CD4-positive, CD25-positive, alpha-beta regulatory T cell (primary cell): ENCODE data around the gene SBSN. TPM values are rescaled to one million over a fixed set of nuclear protein-coding genes. Genes with fewer than 3 reads are reported as not detected.

Experiments
- ATAC-seq, 2 donors: fragments of 150-1000 bp; cut with Tn5 transposase; one replicate each; pipeline ENCODE4 v1.10.0; 2021; ENCODE audit warnings: low read depth in 2 of 2, moderate number of reproducible peaks in 2 of 2, moderate library complexity in 1 of 2
- DNase-seq, 3 donors: peaks; one replicate each; pipeline versions ENCODE4 v3.0.0 to v3.0.0-alpha.2; 2012 to 2022; ENCODE audit warnings: mixed read lengths in 1 of 3
- H3K27ac ChIP-seq: one replicate; pipeline ENCODE4 v1.7.0; 2013; ENCODE audit warnings: mild to moderate bottlenecking, low read length; ENCODE audit not compliant: insufficient read depth, poor library complexity, severe bottlenecking
- H3K27me3 ChIP-seq: one replicate; pipeline ENCODE4 v1.7.0; 2013; ENCODE audit warnings: low read length; ENCODE audit not compliant: control insufficient read depth, insufficient read depth
- H3K36me3 ChIP-seq: one replicate; pipeline ENCODE4 v1.7.0; 2013; ENCODE audit warnings: mild to moderate bottlenecking, low read length, moderate library complexity; ENCODE audit not compliant: control insufficient read depth, insufficient read depth
- H3K4me1 ChIP-seq: 2 replicates; pipeline ENCODE4 v1.7.0; 2013; ENCODE audit warnings: mild to moderate bottlenecking, low read length; ENCODE audit not compliant: insufficient read depth, control insufficient read depth, poor library complexity, severe bottlenecking
- H3K4me3 ChIP-seq: one replicate; pipeline ENCODE4 v1.7.0; 2013; ENCODE audit warnings: low read depth, mild to moderate bottlenecking, low read length, moderate library complexity
- H3K9me3 ChIP-seq, 2 experiments: 1 replicate in 1 of 2; 2 replicates in 1 of 2; pipeline ENCODE4 v1.7.0; 2013; ENCODE audit warnings: low read length in 2 of 2, mild to moderate bottlenecking in 1 of 2, moderate library complexity in 1 of 2; ENCODE audit not compliant: control insufficient read depth in 2 of 2
- H3K27ac Mint-ChIP-seq, 3 donors: one replicate each; pipeline ENCODE4 v1.8.0; 2020 to 2022; ENCODE audit warnings: mild to moderate bottlenecking in 3 of 3, mixed read lengths in 3 of 3, moderate library complexity in 2 of 3
- H3K27me3 Mint-ChIP-seq: one replicate; pipeline ENCODE4 v1.8.0; 2022; ENCODE audit warnings: mild to moderate bottlenecking, mixed read lengths
- H3K36me3 Mint-ChIP-seq: one replicate; pipeline ENCODE4 v1.8.0; 2020; ENCODE audit warnings: mixed read lengths
- H3K4me1 Mint-ChIP-seq, 4 donors: one replicate each; pipeline ENCODE4 v1.8.0; 2020 to 2022; ENCODE audit warnings: mixed read lengths in 4 of 4, mild to moderate bottlenecking in 1 of 4
- H3K4me3 Mint-ChIP-seq, 4 donors: one replicate each; pipeline ENCODE4 v1.8.0; 2020 to 2022; ENCODE audit warnings: mild to moderate bottlenecking in 4 of 4, mixed read lengths in 4 of 4, moderate library complexity in 3 of 4
- H3K9me3 Mint-ChIP-seq, 7 donors: one replicate each; pipeline ENCODE4 v1.8.0; 2020 to 2022; ENCODE audit warnings: mixed read lengths in 7 of 7, mild to moderate bottlenecking in 3 of 7, moderate library complexity in 2 of 7
- polyA plus RNA-seq, 4 donors: library from polyadenylated mRNA; unstranded; fragments of 300-500 nt; fragmentation: Illumina TruSeq; gene quantifications; one replicate each; pipeline ENCODE4 v1.2.3, GENCODE V29; 2021
- total RNA-seq: library from RNA; stranded (reverse); gene quantifications from one replicate; pipeline ENCODE4 v1.2.3, GENCODE V29; 2022

Gene SBSN
- total and polyA plus RNA-seq, 5 donors from 2014 or later = not detected

DNA sequence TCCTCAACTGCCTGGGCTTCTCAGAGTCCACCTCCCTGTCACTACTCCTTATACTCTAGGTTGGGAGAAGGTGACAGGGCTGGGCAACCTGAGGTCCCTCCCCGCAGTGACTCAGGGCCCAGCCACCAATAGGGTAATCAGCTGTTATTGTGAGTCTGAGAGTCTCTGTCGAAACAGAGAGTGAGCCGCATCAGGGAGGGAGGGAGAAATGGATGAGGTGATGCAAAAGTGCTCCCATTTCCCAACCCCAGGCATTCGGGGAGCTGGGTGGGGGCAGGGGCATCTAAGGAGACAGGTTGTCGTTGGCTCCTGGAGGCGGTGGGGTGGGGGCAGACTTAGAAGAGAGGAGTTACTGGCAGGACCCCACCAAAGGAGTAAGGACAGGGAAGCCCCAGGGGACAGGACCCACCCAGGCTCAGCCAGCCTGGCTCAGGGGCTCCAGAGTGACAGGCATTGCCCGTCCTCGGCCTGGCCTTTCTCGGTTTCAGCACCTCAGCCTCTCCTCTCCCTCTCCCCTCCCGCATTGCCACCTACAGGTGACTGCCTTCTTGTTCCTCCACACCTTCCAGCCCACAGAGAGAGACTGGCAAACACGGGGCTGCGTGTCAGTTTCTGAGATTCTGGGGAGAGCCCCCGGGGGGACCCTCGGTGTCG, 14.4 kb downstream of the SBSN start, which contains the start of gene DMKN:
TSS of gene DMKN (minus strand) at position 22 of the 654 bp plus-strand sequence. CDS start 174 bp downstream, outside the sequence.
- peaks cover 0 to 4% (median 0%) of the 10 kb centered on the region in 7 donors for H3K9me3 Mint-ChIP-seq
- no peaks in the 10 kb centered on the region for H3K9me3 ChIP-seq
- ATAC-seq = no peak
- H3K36me3 Mint-ChIP-seq = no peaks in the 10 kb centered on the region
- H3K27ac ChIP-seq = no peak within 1 kb of the TSS
- peaks cover 8% of the 10 kb centered on the region for H3K27me3 ChIP-seq
- no peak for DNase-seq
- peaks cover 0 to 15% (median 2%) of the 10 kb centered on the region in 4 donors for H3K4me1 Mint-ChIP-seq
- H3K27me3 Mint-ChIP-seq = peaks cover 36% of the 10 kb centered on the region
- peak within 1 kb of the TSS in 1 of 3 donors; percentile 51 for H3K27ac Mint-ChIP-seq
- no peaks in the 10 kb centered on the region for H3K36me3 ChIP-seq
- no peak within 1 kb of the TSS for H3K4me3 ChIP-seq
- H3K4me3 Mint-ChIP-seq = no peak within 1 kb of the TSS
- H3K4me1 ChIP-seq = peaks cover 16% of the 10 kb centered on the region

DNA sequence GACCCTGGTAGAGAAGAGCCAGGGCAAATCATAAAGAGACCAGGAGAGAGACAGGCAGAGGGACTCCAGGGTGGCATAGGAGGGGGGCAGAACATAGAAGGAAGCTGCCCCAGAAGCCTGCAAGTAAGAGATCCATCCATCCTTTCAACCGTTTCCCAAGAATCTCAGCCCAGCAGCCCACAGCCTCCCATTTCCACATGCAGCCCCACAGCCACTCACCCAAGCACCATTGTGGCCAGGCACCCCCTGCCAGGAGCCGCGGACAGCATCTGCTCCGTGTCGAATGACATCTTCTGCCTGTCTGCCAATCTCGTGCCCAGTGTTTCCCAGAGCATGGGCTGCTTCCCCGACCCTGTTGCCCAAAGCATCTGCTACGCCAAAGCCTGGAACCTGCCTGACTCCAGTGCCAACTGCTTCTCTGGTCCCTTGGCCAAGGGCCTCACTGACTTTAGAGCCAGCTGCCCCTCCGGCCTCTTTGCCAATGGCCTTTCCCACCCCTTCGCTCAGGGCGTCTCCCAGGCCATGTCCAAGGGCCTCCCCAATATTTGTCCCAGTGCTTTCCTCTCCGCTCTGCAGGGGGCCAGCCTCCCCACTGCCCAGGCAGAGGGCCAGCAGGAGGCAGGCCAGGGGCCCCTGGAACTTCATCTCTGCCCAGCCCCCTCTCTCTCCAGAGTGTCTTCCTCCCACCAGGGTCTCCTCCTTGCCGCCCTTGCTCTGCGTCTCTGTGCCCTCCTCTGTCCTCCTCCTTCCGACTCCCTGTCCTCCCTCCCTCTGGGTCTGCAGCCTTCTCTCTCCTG, 15.1 kb downstream of the SBSN start:
- peaks cover 44% of the 10 kb centered on the region for H3K27me3 Mint-ChIP-seq
- no peak overlapping the region for H3K4me3 Mint-ChIP-seq
- peaks cover 0 to 4% (median 0%) of the 10 kb centered on the region in 7 donors for H3K9me3 Mint-ChIP-seq
- Histone ChIP-seq H3K36me3 (no peaks in the 10 kb centered on the region), H3K27me3 (peaks cover 15% of the 10 kb centered on the region), H3K27ac (no peak overlapping the region), H3K9me3 (no peaks in the 10 kb centered on the region), H3K4me3 (no peak overlapping the region), H3K4me1 (peaks cover 16% of the 10 kb centered on the region)
- peaks cover 0 to 17% (median 2%) of the 10 kb centered on the region in 4 donors for H3K4me1 Mint-ChIP-seq
- no peak for DNase-seq
- H3K36me3 Mint-ChIP-seq = no peaks in the 10 kb centered on the region
- peak overlapping the region in 1 of 3 donors; percentile 51 for H3K27ac Mint-ChIP-seq
- no peak for ATAC-seq

DNA sequence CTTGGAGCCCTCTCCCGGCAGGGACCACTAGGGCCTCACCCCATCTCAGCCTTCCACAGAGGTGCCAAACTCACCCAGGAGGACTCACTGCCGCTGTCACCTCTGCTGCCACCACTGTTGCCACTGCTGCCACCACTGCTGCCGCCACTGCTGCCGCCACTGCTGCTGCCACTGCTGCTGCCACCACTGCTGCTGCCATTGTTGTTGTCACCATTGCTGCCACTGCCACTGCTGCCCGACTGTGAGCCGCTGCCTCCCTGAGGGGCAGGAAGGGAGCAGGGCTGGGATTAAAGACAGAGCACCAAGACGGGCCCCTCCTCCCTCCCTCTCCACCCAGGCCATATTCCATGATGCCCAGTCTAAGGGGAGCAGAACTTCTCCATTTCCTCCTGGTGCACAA, 16.8 kb downstream of the SBSN start:
- peak overlapping the region in 1 of 4 donors; percentile 48 for H3K4me3 Mint-ChIP-seq
- ATAC-seq (no peak), DNase-seq (no peak)
- no peak overlapping the region for H3K27ac Mint-ChIP-seq
- no peaks in the 10 kb centered on the region for H3K36me3 Mint-ChIP-seq
- H3K9me3 Mint-ChIP-seq = peaks cover 0 to 4% (median 0%) of the 10 kb centered on the region in 7 donors
- Histone ChIP-seq H3K36me3 (no peaks in the 10 kb centered on the region), H3K9me3 (no peaks in the 10 kb centered on the region), H3K27me3 (peaks cover 18% of the 10 kb centered on the region), H3K27ac (no peak overlapping the region), H3K4me1 (peaks cover 16% of the 10 kb centered on the region), H3K4me3 (no peak overlapping the region)
- H3K4me1 Mint-ChIP-seq = peaks cover 0 to 17% (median 2%) of the 10 kb centered on the region in 4 donors
- H3K27me3 Mint-ChIP-seq = peaks cover 46% of the 10 kb centered on the region

DNA sequence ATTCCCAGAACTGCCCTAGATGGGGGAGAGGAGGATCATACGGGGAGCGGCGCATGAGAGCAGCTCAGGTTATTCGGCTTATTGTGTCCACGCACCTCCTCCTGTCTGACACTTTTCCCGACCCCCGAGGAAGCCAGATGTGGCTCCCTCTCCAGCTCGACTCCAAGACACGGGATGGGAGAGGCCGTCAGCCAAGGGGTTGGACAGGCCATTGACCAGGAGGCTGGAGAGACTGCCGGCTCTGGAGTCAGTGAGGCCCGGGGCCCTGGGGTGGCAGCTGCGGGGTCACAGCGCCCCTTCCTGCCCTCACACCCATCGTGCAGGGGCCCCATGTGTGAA, 17.5 kb downstream of the SBSN start:
- no peak overlapping the region for H3K27ac ChIP-seq
- Mint-ChIP-seq H3K36me3 (no peaks in the 10 kb centered on the region), H3K4me1 (peaks cover 0 to 17% (median 2%) of the 10 kb centered on the region in 4 donors), H3K9me3 (peaks cover 0 to 4% (median 0%) of the 10 kb centered on the region in 7 donors), H3K27me3 (peaks cover 49% of the 10 kb centered on the region), H3K4me3 (no peak overlapping the region), H3K27ac (no peak overlapping the region)
- H3K4me3 ChIP-seq = no peak overlapping the region
- H3K27me3 ChIP-seq = peaks cover 18% of the 10 kb centered on the region
- DNase-seq (no peak), ATAC-seq (no peak)
- no peaks in the 10 kb centered on the region for H3K9me3 ChIP-seq
- peaks cover 16% of the 10 kb centered on the region for H3K4me1 ChIP-seq
- no peaks in the 10 kb centered on the region for H3K36me3 ChIP-seq

DNA sequence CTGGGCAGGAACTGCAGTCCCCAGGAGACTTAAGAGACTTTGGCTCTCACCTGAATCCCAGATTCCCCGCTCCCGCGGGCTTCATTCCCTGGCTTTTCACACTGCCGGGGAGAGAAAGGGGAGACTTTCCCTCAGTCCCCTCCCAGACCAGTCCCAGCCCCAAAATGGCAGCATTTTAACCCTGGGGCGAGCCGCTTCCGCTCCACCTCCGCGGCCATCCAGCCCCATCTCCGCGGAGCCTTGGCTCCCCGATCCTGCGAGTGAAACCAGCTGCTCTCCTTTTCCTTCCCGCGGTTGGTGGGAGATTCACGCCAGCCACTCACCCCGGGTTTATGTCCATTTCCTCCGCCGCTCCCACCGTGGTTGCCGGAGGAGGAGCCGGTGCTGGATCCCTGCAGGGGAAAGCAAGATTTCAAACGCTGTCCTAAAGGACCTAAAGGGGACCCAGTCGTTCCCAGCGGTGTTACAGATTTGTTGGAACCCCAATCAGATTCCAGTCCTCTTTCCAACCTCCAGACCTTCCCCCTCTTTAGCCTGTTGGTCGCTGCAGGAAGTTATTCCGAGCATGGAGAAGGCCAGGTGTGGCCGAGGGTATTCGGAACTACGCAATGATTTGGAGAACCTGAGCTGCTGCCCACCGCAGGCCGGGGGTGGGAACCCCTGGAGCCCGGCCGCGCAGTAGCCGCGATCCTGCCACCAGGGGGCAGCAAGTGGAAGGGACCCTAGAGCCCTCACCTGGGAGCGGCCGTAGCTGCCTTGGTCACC, 18.1 kb downstream of the SBSN start:
- no peak overlapping the region for H3K27ac ChIP-seq
- peaks cover 16% of the 10 kb centered on the region for H3K4me1 ChIP-seq
- ATAC-seq = peak; percentile 55 to 56
- Mint-ChIP-seq H3K9me3 (peaks cover 0 to 4% (median 0%) of the 10 kb centered on the region in 7 donors), H3K4me1 (peaks cover 0 to 17% (median 2%) of the 10 kb centered on the region in 4 donors), H3K27me3 (peaks cover 53% of the 10 kb centered on the region), H3K36me3 (no peaks in the 10 kb centered on the region), H3K27ac (no peak overlapping the region), H3K4me3 (peak overlapping the region in 3 of 4 donors; percentile 15 to 71 (median 67))
- H3K9me3 ChIP-seq = no peaks in the 10 kb centered on the region
- H3K36me3 ChIP-seq = no peaks in the 10 kb centered on the region
- peaks cover 18% of the 10 kb centered on the region for H3K27me3 ChIP-seq
- H3K4me3 ChIP-seq = no peak overlapping the region
- peak; percentile 46 to 53 (median 51) for DNase-seq

DNA sequence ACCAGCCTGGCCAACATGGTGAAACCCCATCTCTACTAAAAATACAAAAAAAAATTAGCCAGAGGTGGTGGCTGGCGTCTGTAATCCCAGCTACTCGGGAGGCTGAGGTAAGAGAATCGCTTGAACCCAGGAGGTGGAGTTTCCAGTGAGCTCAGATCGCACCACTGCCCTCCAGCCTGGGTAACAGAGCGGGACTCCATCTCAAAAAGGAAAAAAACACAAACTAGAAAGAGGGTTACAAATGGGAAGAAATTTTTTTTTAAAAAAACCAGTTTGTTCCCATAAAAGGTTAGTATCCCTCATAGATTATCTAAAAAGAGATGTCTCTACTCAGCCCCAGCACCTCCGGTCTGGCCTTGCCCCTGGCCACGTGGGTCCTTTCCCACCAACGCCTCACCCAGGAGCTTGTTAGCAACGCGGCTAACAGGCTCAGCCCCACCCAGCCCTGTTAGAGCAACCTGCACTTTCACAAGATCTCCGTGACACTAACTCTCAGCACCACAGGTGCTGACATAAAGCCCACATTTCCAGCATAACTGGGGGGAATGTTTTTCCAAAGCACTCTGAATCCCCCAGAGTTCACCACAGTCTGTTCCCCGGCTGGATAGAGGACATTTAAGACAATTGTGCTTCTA, 19.0 kb downstream of the SBSN start:
- peaks cover 53% of the 10 kb centered on the region for H3K27me3 Mint-ChIP-seq
- ATAC-seq = peak; percentile 52 to 63
- H3K4me3 Mint-ChIP-seq = peak overlapping the region in 3 of 4 donors; percentile 40 to 71 (median 67)
- peaks cover 0 to 4% (median 0%) of the 10 kb centered on the region in 7 donors for H3K9me3 Mint-ChIP-seq
- Histone ChIP-seq H3K27ac (no peak overlapping the region), H3K36me3 (no peaks in the 10 kb centered on the region), H3K4me3 (no peak overlapping the region), H3K4me1 (peaks cover 16% of the 10 kb centered on the region), H3K27me3 (peaks cover 18% of the 10 kb centered on the region), H3K9me3 (no peaks in the 10 kb centered on the region)
- H3K4me1 Mint-ChIP-seq = peaks cover 0 to 17% (median 2%) of the 10 kb centered on the region in 4 donors
- H3K36me3 Mint-ChIP-seq = no peaks in the 10 kb centered on the region
- DNase-seq = peak in 2 of 3 donors; percentile 11 to 41
- H3K27ac Mint-ChIP-seq = peak overlapping the region in 1 of 3 donors; percentile 43

DNA sequence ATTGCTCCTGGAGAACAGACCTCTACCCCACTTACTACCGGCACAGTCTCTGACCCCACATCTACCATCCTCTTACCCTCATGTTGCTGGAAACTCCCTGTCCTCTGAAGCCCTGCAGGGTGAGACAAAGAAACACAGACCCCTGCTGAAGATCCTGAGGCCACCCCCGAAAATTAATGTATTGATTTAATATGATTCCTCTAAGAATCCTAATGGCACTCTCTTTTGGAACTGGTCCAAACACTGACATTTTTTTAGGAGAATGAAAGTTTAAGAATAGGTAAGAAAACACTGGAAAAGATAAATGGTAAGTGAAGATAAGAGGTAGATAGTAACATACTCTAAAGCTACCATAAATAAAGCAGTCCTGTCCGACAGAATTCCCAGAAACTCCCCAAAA, 20.0 kb downstream of the SBSN start:
- Histone ChIP-seq H3K27me3 (peaks cover 18% of the 10 kb centered on the region), H3K4me3 (no peak overlapping the region), H3K9me3 (no peaks in the 10 kb centered on the region), H3K4me1 (peaks cover 16% of the 10 kb centered on the region), H3K36me3 (no peaks in the 10 kb centered on the region), H3K27ac (no peak overlapping the region)
- ATAC-seq = no peak
- peaks cover 0 to 17% (median 2%) of the 10 kb centered on the region in 4 donors for H3K4me1 Mint-ChIP-seq
- H3K27ac Mint-ChIP-seq = no peak overlapping the region
- no peak overlapping the region for H3K4me3 Mint-ChIP-seq
- H3K9me3 Mint-ChIP-seq = peaks cover 0 to 4% (median 0%) of the 10 kb centered on the region in 7 donors
- DNase-seq = no peak
- no peaks in the 10 kb centered on the region for H3K36me3 Mint-ChIP-seq
- H3K27me3 Mint-ChIP-seq = peaks cover 53% of the 10 kb centered on the region
